ENCODE measurements around the gene DGKB. TPM values are rescaled to one million over a fixed set of nuclear protein-coding genes. Genes with fewer than 3 reads are reported as not detected.

The DGKB gene
- total RNA-seq, 1 donor from 2014 or later = not detected

DNA sequence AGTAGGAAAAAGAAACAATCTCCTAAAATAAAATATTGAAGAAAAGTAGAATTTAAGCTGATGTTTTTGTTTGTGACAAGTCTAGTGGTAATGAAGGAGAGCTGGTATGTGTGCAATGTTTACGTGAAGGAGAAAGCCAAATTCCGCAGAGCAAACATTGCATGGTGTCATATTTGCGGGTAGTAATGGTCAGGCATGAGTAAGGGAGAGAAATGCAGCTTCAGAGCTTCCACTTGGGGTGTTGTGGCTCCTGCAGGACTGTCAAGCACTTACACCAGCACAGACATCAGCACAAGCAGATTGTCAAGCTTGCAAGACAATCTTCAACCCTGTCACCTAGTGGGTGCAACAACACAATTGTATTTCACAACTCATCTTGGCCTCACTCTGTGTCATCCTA lies 776.6 kb downstream of the DGKB start:
- Mint-ChIP-seq H3K36me3 (ENCODE audit: low read depth) (no peaks in the 10 kb centered on the region), H3K4me3 (no peak overlapping the region), H3K9me3 (no peaks in the 10 kb centered on the region), H3K4me1 (ENCODE audit: low read depth) (no peaks in the 10 kb centered on the region), H3K27ac (no peak overlapping the region), H3K27me3 (ENCODE audit: insufficient read depth) (no peaks in the 10 kb centered on the region)
- no peak for DNase-seq (ENCODE audit: low spot score)
- intact Hi-C loops (cut with micrococcal nuclease) = no loop called here

- H3K27me3 Mint-ChIP-seq (ENCODE audit: insufficient read depth) = no peaks in the 10 kb centered on the region
- H3K4me1 Mint-ChIP-seq (ENCODE audit: low read depth) = no peaks in the 10 kb centered on the region
- H3K4me3 Mint-ChIP-seq = no peak overlapping the region
- DNase-seq (ENCODE audit: low spot score) = no peak
- H3K27ac Mint-ChIP-seq = no peak overlapping the region
- no peaks in the 10 kb centered on the region for H3K9me3 Mint-ChIP-seq
- no peaks in the 10 kb centered on the region for H3K36me3 Mint-ChIP-seq (ENCODE audit: low read depth)
- intact Hi-C loops (cut with micrococcal nuclease) = no loop called here
Observed at GRCh38 chr7:14124716-14125115, 777.8 kb downstream of the DGKB start.

GRCh38 chr7:14123923-14124322 lies 778.6 kb downstream of the DGKB start:
- no peak for DNase-seq (ENCODE audit: low spot score)
- H3K27ac Mint-ChIP-seq = no peak overlapping the region
- no peak overlapping the region for H3K4me3 Mint-ChIP-seq
- H3K9me3 Mint-ChIP-seq = no peaks in the 10 kb centered on the region
- H3K4me1 Mint-ChIP-seq (ENCODE audit: low read depth) = no peaks in the 10 kb centered on the region
- no peaks in the 10 kb centered on the region for H3K27me3 Mint-ChIP-seq (ENCODE audit: insufficient read depth)
- intact Hi-C loops (cut with micrococcal nuclease) = no loop called here
- H3K36me3 Mint-ChIP-seq (ENCODE audit: low read depth) = no peaks in the 10 kb centered on the region

DNA sequence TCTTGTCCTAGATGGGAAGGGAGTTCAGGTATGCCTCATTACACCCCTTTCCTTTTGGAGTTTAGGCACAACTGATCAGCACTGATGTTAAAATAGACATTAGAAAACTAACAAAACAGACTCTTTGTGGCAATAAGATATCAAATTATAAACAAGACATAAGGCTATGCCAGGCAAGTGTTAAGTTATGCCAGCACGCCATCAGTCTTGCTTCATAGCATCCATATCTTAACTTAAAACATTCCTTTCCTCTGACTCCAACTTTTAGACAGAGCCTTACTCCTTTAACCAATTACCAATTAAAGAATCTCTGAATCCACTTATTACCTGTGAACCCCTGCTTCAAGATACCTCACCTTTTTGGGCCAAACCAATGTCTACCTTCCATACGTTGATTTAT lies 786.9 kb downstream of the DGKB start:
- DNase-seq (ENCODE audit: low spot score) = no peak
- Mint-ChIP-seq H3K27ac (no peak overlapping the region), H3K9me3 (peaks cover 20% of the 10 kb centered on the region), H3K27me3 (ENCODE audit: insufficient read depth) (no peaks in the 10 kb centered on the region), H3K4me3 (no peak overlapping the region), H3K36me3 (ENCODE audit: low read depth) (no peaks in the 10 kb centered on the region), H3K4me1 (ENCODE audit: low read depth) (no peaks in the 10 kb centered on the region)
- intact Hi-C loops (cut with micrococcal nuclease) = no loop called here

DNA sequence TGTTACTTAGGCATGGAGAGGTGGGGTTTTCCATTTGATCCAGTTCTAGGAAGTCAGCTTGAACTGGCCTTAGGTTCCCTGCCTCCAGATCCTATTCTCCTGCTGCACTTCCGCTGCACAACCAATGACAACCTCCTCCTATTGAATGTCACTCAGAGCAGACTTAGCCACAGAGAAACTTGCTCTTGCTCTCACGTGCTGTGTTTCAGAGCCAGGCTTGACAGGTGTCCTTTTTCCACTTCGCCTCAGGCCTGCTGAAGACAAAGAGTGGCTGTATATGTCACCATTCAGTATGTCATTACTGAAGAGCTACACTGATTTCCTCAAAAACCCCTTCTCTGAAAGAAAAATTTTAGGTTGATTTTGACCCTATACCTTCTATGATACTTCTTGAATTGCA lies 797.7 kb downstream of the DGKB start:
- DNase-seq (ENCODE audit: low spot score) = no peak
- Mint-ChIP-seq H3K4me3 (no peak overlapping the region), H3K4me1 (ENCODE audit: low read depth) (no peaks in the 10 kb centered on the region), H3K27ac (no peak overlapping the region), H3K9me3 (peaks cover 9% of the 10 kb centered on the region), H3K27me3 (ENCODE audit: insufficient read depth) (no peaks in the 10 kb centered on the region), H3K36me3 (ENCODE audit: low read depth) (no peaks in the 10 kb centered on the region)
- intact Hi-C loops (cut with micrococcal nuclease) = no loop called here

GRCh38 chr7:14096159-14096558 lies 806.4 kb downstream of the DGKB start:
- Mint-ChIP-seq H3K27me3 (ENCODE audit: insufficient read depth) (no peaks in the 10 kb centered on the region), H3K9me3 (no peaks in the 10 kb centered on the region), H3K4me1 (ENCODE audit: low read depth) (no peaks in the 10 kb centered on the region), H3K27ac (no peak overlapping the region), H3K36me3 (ENCODE audit: low read depth) (no peaks in the 10 kb centered on the region), H3K4me3 (no peak overlapping the region)
- no peak for DNase-seq (ENCODE audit: low spot score)
- intact Hi-C loops (cut with micrococcal nuclease) = no loop called here

- Mint-ChIP-seq H3K36me3 (ENCODE audit: low read depth) (no peaks in the 10 kb centered on the region), H3K27me3 (ENCODE audit: insufficient read depth) (no peaks in the 10 kb centered on the region), H3K4me1 (ENCODE audit: low read depth) (no peaks in the 10 kb centered on the region), H3K4me3 (no peak overlapping the region), H3K9me3 (no peaks in the 10 kb centered on the region), H3K27ac (no peak overlapping the region)
- DNase-seq (ENCODE audit: low spot score) = no peak
- intact Hi-C loops (cut with micrococcal nuclease) = no loop called here
Observed at GRCh38 chr7:14095233-14095950, 807.2 kb downstream of the DGKB start.
